AG08395 (cell line): ENCODE results near the gene LY6G6F.

Experiments used
- DNase-seq: peaks from one replicate; pipeline ENCODE4 v3.0.0; 2012; ENCODE audit warnings: mixed read lengths, low spot score

Gene LY6G6F

DNA sequence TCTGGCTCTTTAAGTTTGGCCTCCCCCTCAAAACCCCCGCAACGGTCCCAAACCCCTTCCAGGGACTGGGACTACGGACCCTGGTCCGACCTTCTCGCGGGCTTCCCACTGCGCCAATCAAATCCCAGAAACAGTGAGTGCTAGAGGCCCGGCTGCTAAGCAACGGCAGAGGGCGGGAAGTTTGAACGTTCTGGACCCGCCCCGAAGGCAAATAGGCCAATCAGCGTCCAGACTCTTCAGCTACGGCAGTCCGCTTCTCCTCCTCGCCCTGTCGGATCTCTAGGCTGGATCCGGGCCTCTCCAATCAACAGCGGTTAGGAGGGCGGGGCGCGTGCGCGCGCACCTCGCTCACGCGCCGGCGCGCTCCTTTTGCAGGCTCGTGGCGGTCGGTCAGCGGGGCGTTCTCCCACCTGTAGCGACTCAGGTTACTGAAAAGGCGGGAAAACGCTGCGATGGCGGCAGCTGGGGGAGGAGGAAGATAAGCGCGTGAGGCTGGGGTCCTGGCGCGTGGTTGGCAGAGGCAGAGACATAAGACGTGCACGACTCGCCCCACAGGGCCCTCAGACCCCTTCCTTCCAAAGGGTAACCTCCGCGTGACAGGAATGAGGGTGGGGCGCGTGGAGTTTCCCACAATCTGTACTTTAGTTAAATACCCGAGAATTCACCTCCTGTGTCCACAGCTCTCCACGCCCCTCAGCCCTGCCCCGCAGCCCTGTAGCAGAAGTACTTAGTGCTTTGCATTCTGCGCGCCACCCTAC is 33.2 kb downstream of the LY6G6F start, which contains the start of gene MSH5:
Gene MSH5 (plus strand): TSS at position 367 of the 758 bp plus-strand sequence. CDS start 462 bp downstream, outside the sequence.
- DNase-seq: peak; percentile 99

DNA sequence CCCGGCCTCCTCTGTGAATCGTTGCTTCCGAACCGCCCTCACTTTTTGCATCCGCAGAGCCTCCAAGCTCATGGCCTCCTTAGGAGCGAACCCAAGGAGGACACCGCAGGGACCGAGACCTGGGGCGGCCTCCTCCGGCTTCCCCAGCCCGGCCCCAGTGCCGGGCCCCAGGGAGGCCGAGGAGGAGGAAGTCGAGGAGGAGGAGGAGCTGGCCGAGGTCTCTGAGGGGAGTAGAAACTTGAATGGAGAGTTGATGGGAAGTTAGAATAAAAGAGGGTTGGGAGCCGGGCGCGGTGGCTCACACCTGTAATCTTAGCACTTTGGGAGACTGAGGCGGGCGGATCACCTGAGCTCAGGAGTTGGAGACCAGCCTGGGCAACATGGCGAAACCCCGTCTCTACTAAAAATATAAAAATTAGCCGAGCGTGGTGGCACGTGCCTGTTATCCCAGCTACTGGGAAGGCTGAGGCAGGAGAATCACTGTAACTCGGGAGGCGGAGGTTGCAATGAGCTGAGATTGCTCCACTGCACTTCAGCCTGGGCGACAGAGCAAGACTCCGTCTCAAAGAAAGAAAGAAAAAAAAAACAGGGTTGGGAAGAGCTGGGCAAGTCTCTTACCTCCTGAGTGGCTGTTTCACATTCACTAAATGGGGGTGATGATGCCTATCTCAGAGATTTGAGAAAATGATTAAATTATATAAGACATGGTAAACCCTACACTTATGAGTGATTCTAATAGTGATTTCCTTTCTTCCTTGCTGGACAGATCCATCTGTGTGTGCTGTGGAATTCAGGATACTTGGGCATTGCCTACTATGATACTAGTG is 33.9 kb downstream of the LY6G6F start:
- no peak for DNase-seq

DNA sequence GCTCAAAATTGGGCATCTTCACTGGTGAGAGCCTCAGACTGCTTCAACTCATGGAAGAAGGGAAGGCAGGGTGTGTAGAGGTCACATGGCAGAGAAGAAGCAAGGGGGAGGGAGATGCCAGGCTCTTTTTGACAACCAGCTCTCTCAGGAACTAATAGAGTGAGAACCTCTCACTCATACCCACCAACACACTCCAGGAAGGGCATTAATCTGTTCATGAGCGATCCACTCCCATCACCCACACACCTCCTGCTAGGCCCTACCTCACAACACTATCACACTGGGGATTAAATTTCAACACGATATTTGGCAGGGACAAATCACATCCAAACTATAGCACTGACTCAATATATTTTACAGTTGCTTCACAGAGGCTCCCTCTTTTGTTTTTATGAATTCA is 35.1 kb downstream of the LY6G6F start:
- no peak for DNase-seq

DNA sequence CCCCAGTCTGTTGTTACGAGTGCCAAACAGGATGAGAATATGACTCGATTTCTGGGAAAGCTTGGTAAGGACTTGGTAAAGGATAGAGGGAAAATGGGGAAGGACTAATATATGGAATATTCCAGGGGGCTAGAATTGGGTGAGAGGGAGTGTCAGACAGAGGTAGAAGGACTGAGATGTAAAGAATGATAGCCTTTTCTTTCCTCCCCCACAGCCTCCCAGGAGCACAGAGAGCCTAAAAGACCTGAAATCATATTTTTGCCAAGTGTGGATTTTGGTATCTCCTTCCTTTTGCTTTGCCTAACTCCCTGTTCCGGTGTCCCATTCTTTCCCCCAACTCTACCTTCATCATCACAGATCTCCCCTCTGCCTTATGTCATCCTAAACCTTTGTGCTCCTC is 36.2 kb downstream of the LY6G6F start:
- no peak for DNase-seq

DNA sequence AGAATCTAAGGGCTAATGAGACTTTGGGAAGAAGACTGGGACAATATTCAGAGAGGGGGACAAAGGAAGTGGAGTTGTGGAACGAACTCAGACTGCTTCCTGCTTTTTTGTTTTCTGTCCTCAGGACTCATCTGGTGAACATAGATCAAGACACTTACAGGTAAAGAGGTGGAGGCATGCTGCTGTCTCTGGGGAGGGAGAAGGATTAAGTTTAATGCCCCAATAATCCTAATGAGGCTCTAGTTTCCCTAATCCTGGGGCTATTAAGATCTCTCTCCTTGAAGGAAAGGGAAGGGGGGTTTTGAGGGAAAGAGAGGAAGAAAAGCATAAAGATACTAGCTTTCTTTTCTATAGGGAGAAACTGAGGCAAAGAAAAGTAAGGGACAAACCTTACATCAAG is 37.8 kb downstream of the LY6G6F start:
- no peak for DNase-seq

DNA sequence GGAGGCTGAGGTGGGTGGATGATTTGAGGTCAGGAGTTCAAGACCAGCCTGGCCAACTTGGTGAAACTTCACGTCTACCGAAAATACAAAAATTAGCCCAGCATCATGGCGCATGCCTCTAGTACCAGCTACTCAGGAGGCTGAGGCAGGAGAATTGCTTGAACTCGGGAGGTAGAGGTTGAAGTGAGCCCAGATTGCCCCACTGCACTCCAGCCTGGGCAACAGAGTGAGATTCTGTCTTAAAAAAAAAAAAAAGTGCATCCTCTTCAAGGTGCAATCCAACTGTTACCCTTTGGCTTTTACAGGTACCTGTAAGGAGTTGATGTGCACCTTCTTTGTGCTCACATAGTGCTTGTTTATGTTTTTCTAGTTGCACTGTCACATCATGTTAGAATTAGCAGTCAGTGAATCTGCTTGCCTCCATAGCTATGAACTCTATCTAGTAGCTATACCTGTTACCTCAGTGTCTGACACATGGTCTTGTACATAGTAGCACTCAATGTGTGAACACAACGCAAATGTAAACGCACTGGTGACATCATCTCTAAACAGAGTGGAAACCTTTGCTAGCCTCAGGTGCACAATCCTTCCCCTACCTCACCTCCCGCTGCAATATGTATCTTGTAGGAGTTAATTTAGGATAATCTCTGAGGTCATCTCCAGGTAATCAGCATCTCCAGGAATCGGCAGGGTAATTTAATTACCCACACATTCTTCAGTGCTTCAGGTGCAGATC is 42.8 kb downstream of the LY6G6F start:
- DNase-seq: no peak

DNA sequence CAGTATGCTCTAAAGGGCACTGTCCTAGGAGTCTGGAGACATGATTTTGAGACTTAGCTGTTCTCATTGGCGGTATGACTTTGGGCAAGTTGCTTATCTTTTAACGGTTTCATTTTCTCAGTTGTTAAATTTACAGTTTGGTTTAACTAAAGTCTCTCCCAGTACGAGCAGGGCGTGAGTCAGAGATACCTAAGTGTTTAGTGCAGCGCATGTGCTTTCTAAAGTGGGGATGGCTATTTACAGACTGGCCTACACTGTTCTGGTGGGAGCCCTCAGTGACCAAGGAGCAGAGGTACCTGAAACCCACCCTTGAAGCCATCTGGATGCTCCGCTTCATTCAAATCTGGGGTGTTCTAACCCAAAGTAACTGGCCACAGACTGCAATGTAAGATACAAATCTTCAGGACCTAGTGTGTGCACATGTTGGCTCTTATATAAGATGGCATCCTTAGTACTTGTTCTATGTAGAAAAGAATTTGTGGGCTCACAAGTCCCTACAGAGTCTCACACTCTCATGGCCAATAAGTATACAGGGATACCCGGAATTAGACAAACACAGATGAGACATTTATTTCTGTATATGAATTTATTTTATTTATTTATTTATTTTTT is 43.9 kb downstream of the LY6G6F start:
- DNase-seq: no peak

DNA sequence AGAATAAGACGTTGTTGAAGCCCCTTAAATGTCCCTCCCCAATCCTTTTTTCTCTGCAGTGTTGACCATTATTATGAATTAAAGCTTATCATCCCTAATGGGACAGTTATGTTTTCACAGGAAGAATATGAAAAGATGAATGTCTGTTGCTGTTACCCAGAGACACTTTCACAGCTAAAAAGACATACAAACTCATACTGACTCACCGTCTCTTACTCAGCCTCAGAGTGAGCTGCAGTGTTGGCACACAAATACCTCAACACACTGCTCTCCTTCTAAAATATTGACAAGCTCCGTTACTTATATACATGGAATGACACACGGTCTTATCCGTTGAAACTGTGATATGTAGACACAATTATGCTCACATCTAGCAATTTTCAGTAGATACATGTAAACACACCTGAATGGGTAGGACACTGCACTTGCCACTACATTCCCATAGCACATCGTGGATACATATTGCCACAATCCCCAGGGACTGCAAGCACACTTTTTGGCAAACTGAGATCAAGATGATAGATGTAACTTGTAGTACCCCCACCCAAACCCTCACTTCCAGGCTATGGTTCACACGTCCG is 46.2 kb downstream of the LY6G6F start:
- peak; percentile 76 for DNase-seq

DNA sequence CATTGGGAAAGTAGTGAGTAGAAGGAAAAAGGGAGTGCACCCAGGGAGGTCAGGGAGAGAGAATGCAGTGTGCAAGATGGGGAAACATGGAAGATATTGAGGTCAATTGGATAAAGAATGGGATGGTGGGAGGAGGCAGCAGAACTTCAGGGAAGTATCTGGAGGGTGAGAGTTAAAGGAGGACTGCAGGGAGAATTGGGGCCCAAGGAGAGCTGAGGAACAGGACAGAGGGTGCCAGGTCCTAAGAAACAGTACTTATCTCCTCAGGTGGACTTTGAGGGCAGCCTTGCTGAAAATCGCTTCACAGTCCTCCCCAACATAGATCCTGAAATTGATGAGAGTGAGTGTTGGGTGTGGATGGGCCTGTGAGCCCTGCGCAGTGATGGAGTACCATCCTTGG is 51.6 kb downstream of the LY6G6F start:
- no peak for DNase-seq
